HFF-Myc (cell line): ENCODE results near the gene RXRA.

Experiments
- DNase-seq: peaks from one replicate; pipeline ENCODE4 v3.0.0-alpha.2; 2011; ENCODE audit warnings: low read depth; ENCODE audit errors: extremely low read depth
- H3K4me3 ChIP-seq: replicated peaks from 2 replicates; pipeline ENCODE4 v1.5.1; 2011; ENCODE audit warnings: low read depth, mild to moderate bottlenecking, control low read depth, low read length
- TF ChIP-seq, protein P1 (sequence below): IDR thresholded peaks from 2 replicates; pipeline ENCODE4 v1.5.1; 2012; ENCODE audit warnings: mild to moderate bottlenecking, low read depth, low read length, control low read depth; ENCODE audit errors: missing control alignments

RXRA gene

GRCh38 chr9:134335061-134335460 is 8.8 kb downstream of the RXRA start:
- no peak overlapping the region for H3K4me3 ChIP-seq
- TF ChIP-seq, protein P1, sequence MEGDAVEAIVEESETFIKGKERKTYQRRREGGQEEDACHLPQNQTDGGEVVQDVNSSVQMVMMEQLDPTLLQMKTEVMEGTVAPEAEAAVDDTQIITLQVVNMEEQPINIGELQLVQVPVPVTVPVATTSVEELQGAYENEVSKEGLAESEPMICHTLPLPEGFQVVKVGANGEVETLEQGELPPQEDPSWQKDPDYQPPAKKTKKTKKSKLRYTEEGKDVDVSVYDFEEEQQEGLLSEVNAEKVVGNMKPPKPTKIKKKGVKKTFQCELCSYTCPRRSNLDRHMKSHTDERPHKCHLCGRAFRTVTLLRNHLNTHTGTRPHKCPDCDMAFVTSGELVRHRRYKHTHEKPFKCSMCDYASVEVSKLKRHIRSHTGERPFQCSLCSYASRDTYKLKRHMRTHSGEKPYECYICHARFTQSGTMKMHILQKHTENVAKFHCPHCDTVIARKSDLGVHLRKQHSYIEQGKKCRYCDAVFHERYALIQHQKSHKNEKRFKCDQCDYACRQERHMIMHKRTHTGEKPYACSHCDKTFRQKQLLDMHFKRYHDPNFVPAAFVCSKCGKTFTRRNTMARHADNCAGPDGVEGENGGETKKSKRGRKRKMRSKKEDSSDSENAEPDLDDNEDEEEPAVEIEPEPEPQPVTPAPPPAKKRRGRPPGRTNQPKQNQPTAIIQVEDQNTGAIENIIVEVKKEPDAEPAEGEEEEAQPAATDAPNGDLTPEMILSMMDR: no peak
- no peak for DNase-seq

DNA sequence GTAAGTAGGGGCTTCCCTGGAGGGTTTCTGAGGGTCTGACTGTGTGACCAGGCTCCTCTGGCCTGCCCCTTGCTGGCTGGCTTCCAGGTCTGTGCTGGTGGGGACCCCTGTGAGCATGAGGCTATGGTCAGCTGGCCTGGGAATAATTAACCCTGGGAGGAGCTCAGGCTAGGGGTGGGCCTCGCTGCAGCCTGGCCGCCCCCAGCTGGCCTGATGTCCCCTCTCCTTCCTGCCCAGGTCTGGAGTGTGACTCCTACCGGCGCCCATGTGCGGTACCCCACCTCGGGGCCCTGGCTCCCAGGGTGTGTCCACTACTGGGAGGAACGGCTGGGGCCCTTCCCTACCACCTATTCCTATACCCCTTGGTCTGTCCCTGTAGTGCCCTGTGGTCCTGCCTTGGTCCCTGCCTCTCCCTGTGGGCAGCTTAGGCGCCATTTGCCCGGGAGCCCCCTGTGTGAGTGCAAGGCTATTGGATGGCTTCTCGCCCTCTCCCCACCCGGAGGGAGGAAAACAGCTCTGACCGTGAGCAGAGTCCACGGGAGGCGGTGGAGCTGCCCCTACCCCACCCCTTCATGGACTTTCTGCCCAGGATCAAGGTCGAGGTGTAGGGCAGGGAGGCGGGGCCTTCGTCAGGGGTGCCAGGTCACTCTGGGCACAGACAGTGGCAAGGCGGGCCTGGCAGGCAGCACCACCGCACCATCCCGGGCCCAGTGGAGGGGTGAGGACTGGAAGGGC is 9.4 kb downstream of the RXRA start:
- DNase-seq: no peak
- TF ChIP-seq, protein P1: no peak

DNA sequence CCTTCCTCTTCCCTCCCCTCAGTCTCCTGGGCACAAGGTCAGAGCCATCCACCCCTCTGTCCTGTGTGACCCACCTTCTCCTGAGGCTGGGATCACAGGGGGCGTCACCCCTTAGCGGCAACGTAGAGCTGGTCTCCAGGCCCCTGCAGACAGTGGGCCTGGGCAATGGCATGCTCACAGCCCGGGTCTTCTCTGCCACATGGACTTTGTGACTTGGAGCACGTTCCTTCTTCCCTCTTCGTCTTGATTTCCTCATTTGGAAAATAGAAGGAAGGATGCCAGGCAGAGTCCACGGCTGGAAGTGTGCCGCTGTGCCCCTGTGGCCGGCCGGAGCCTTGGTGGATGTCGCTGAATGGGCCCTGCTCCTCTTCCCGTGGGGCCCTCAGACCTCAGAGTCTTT is 10.0 kb downstream of the RXRA start:
- DNase-seq: no peak
- TF ChIP-seq, protein P1: no peak
- no peak overlapping the region for H3K4me3 ChIP-seq

More for the DNA sequence above, 9.4 kb downstream of the RXRA start:
- no peak overlapping the region for H3K4me3 ChIP-seq

GRCh38 chr9:134336924-134337323 is 10.7 kb downstream of the RXRA start:
- no peak overlapping the region for H3K4me3 ChIP-seq
- TF ChIP-seq, protein P1: no peak
- no peak for DNase-seq

- no peak overlapping the region for H3K4me3 ChIP-seq
- TF ChIP-seq, protein P1: no peak
- no peak for DNase-seq
Measured at GRCh38 chr9:134337469-134337868, 11.2 kb downstream of the RXRA start.

DNA sequence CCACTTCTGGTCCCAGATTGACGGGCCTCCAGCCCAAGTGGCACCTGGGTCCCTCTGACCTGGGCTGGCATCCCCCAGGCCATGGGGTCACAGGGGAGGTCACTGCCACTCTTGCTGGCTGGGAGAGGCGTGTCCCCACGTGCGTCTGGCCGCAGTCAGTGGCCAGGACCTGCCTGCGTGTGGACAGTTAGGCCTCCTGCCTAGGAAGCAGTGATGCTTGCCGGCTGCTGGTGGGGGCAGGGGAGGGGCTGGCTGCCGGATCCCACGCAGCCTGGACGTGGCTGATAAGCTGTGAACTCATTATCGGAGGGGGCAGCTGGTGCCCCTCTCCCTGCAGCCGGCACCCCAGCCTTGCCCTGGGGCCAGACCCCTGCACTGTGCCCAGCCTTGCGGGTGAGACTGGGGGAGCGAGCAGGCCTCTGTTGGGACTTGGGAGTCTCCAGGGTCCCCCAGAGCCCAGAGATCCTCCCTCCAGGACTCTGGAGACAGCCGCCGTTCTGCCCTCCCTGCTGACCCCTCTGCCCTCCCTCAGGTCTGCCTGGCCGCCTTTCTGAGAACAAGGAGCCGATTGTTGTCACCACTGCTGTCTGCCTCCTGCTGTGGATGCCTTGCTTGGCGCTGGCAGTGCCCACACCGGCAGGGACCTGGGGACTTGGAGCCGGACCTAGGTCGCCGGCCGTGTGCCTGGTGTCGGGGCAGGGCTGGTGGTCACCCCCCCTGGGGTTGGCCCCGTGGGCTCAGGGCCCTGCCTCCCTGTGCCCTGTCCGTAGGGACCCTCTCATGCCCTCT is 12.3 kb downstream of the RXRA start:
- TF ChIP-seq, protein P1: no peak
- no peak overlapping the region for H3K4me3 ChIP-seq
- no peak for DNase-seq
